Adipose tissue (tissue), 3 donors: ENCODE measurements around the gene KCNJ6. TPM values are rescaled to one million over a fixed set of nuclear protein-coding genes. Genes with fewer than 3 reads are reported as not detected.

Experiments
- H3K27ac ChIP-seq: one replicate; pipeline ENCODE4 v1.5.1; 2013; ENCODE audit warnings: low read depth, low read length
- WGBS, 3 donors: extraction: QIAGEN DNeasy Blood & Tissue Kit; methylation state at CpG; one replicate each; pipeline ENCODE4 v1.1.7; 2013; 5-methylcytosine and 5-hydroxymethylcytosine counted together
- polyA plus RNA-seq, 3 donors: library from polyadenylated mRNA; stranded (reverse); fragments of 200-250 nt; gene quantifications; one replicate each; pipeline ENCODE4 v1.2.3, GENCODE V29; 2013
- donor health status: healthy with polysubstance abuse.
- donor health status: Bipolar disorder and iron deficiency.
- donor health status: healthy.

Gene KCNJ6
- polyA plus RNA-seq, 3 donors: under 0.01 to 0.10 TPM; not detected in 1

- WGBS, 3 donors: 45 to 62% (median 46%) methylated on average over 3 of the region's 3 CpGs
- H3K27ac ChIP-seq: no peak overlapping the region
These were observed 42.6 kb downstream of the KCNJ6 start for GRCh38 chr21:37873655-37874054.

- WGBS, 3 donors: 70 to 76% (median 72%) methylated on average over 8 of the region's 8 CpGs
- no peak overlapping the region for H3K27ac ChIP-seq
These were observed 45.0 kb downstream of the KCNJ6 start for GRCh38 chr21:37871121-37871862.

- H3K27ac ChIP-seq: no peak overlapping the region
- WGBS, 3 donors: 56 to 70% (median 67%) methylated on average over 2 of the region's 2 CpGs
These were observed 46.0 kb downstream of the KCNJ6 start for GRCh38 chr21:37870221-37870620.

- no peak overlapping the region for H3K27ac ChIP-seq
These were observed 46.6 kb downstream of the KCNJ6 start for GRCh38 chr21:37869661-37870060.

GRCh38 chr21:37868446-37869295 is 47.6 kb downstream of the KCNJ6 start:
- H3K27ac ChIP-seq: no peak overlapping the region
- 62 to 77% (median 69%) methylated on average over 11 of the region's 11 CpGs for WGBS, 3 donors

- H3K27ac ChIP-seq: no peak overlapping the region
- 54 to 92% (median 65%) methylated on average over 2 of the region's 2 CpGs for WGBS, 3 donors
These were observed 50.2 kb downstream of the KCNJ6 start for GRCh38 chr21:37866027-37866426.

GRCh38 chr21:37865156-37865555 is 51.1 kb downstream of the KCNJ6 start:
- WGBS, 3 donors: 52 to 60% (median 57%) methylated on average over 5 of the region's 5 CpGs
- H3K27ac ChIP-seq: no peak overlapping the region

- no peak overlapping the region for H3K27ac ChIP-seq
- 61 to 97% (median 65%) methylated on average over 5 of the region's 5 CpGs for WGBS, 3 donors
These were observed 52.4 kb downstream of the KCNJ6 start for GRCh38 chr21:37863842-37864241.

- no peak overlapping the region for H3K27ac ChIP-seq
- WGBS, 3 donors: 30 to 37% (median 35%) methylated on average over 2 of the region's 2 CpGs
These were observed 53.7 kb downstream of the KCNJ6 start for GRCh38 chr21:37862536-37862935.

- no peak overlapping the region for H3K27ac ChIP-seq
- WGBS, 3 donors: 78 to 98% (median 94%) methylated on average over 2 of the region's 2 CpGs
These were observed 54.7 kb downstream of the KCNJ6 start for GRCh38 chr21:37861561-37861960.

- no peak overlapping the region for H3K27ac ChIP-seq
- whole genome bisulfite sequencing, 3 donors: 60 to 88% (median 75%) methylated on average over 2 of the region's 2 CpGs
These were observed 55.8 kb downstream of the KCNJ6 start for GRCh38 chr21:37860416-37860815.

- no peak overlapping the region for H3K27ac ChIP-seq
These were observed 60.3 kb downstream of the KCNJ6 start for GRCh38 chr21:37855647-37856625.

GRCh38 chr21:37855271-37855646 is 61.0 kb downstream of the KCNJ6 start:
- H3K27ac ChIP-seq: no peak overlapping the region
- WGBS, 3 donors: 56 to 71% (median 69%) methylated on average over 2 of the region's 2 CpGs

More at GRCh38 chr21:37855647-37856625, 60.3 kb downstream of the KCNJ6 start:
- 43 to 49% (median 49%) methylated on average over 8 of the region's 8 CpGs for WGBS, 3 donors

- no peak overlapping the region for H3K27ac ChIP-seq
- 73 to 78% (median 73%) methylated on average over 4 of the region's 4 CpGs for WGBS, 3 donors
These were observed 66.7 kb downstream of the KCNJ6 start for GRCh38 chr21:37849506-37850102.

GRCh38 chr21:37848721-37849490 is 67.4 kb downstream of the KCNJ6 start:
- H3K27ac ChIP-seq: no peak overlapping the region
- 68 to 76% (median 76%) methylated on average over 7 of the region's 7 CpGs for WGBS, 3 donors

- WGBS, 3 donors: 16 to 53% (median 46%) methylated on average over 3 of the region's 3 CpGs
- no peak overlapping the region for H3K27ac ChIP-seq
These were observed 70.7 kb downstream of the KCNJ6 start for GRCh38 chr21:37845535-37845934.

- WGBS, 3 donors: 69 to 84% (median 74%) methylated on average over 1 of the region's 1 CpG
- H3K27ac ChIP-seq: no peak overlapping the region
These were observed 73.1 kb downstream of the KCNJ6 start for GRCh38 chr21:37843191-37843590.
